Kidney epithelial cell (primary cell): ENCODE measurements around the gene NR3C1. TPM values are rescaled to one million over a fixed set of nuclear protein-coding genes. Genes with fewer than 3 reads are reported as not detected.
A peak's percentile ranks its signal among the peaks of the same experiment; 100 is the strongest.

Source experiments
- DNase-seq: peaks from one replicate; pipeline ENCODE4 v3.0.0-alpha.2; 2010; ENCODE audit warnings: low read depth
- H3K27me3 ChIP-seq: 2 replicates; pipeline ENCODE4 v1.6.0; 2011; ENCODE audit warnings: low read length; ENCODE audit not compliant: control insufficient read depth, insufficient read depth
- H3K36me3 ChIP-seq: 2 replicates; pipeline ENCODE4 v1.5.1; 2011; ENCODE audit warnings: low read length; ENCODE audit not compliant: control insufficient read depth, insufficient read depth
- H3K4me3 ChIP-seq: 2 replicates; pipeline ENCODE4 v1.5.1; 2011; ENCODE audit warnings: low read depth, mild to moderate bottlenecking, control low read depth, low read length
- total RNA-seq: library from RNA; depleted of rRNA; stranded (reverse); fragments of >200 nt; gene quantifications from 2 replicates; pipeline ENCODE4 v1.2.3, GENCODE V29; 2015
- TF ChIP-seq, protein P1 (sequence below): IDR thresholded peaks from 2 replicates; pipeline ENCODE4 v1.5.1; 2011; ENCODE audit warnings: mild to moderate bottlenecking, moderate library complexity, low read length, control low read depth, inconsistent platforms; ENCODE audit not compliant: insufficient read depth, poor library complexity, severe bottlenecking

NR3C1 gene
- total RNA-seq, 1 donor from 2014 or later, result 18.3 TPM

DNA sequence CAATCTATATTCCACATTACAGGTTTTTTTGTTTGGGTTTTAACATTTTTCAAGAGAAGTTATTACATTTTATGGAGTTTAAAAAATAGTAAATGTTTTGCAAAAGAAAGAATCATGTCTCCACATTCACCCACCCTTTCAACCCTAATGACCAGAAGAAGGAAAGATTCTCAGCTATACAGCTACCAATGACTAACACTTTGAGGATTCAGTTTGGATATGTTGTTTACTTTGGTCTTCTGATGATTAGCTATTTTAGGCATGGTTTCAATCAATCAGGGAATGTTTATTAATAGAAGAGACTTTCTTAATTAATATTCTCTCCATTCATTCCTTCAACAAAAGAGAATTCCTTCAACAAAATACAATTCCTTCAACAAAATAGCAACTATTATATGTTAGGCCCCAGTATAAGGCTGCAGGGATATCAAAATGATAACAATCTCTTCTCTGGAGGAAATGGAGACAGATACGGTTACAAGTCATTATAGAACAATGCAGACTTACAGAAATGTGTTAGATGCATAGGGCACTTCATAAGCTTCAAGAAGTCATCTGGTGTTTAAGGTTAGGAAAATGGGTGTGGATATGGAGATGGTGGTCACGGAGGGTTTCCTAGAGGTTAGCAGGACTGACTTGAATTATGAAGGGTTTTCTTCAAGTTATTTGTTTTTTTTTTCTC is 9.3 kb upstream of the NR3C1 start:
- Histone ChIP-seq H3K27me3 (no peaks in the 10 kb centered on the region), H3K36me3 (no peaks in the 10 kb centered on the region), H3K4me3 (no peak overlapping the region)
- DNase-seq, result no peak
- TF ChIP-seq, protein P1, sequence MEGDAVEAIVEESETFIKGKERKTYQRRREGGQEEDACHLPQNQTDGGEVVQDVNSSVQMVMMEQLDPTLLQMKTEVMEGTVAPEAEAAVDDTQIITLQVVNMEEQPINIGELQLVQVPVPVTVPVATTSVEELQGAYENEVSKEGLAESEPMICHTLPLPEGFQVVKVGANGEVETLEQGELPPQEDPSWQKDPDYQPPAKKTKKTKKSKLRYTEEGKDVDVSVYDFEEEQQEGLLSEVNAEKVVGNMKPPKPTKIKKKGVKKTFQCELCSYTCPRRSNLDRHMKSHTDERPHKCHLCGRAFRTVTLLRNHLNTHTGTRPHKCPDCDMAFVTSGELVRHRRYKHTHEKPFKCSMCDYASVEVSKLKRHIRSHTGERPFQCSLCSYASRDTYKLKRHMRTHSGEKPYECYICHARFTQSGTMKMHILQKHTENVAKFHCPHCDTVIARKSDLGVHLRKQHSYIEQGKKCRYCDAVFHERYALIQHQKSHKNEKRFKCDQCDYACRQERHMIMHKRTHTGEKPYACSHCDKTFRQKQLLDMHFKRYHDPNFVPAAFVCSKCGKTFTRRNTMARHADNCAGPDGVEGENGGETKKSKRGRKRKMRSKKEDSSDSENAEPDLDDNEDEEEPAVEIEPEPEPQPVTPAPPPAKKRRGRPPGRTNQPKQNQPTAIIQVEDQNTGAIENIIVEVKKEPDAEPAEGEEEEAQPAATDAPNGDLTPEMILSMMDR, result no peak

DNA sequence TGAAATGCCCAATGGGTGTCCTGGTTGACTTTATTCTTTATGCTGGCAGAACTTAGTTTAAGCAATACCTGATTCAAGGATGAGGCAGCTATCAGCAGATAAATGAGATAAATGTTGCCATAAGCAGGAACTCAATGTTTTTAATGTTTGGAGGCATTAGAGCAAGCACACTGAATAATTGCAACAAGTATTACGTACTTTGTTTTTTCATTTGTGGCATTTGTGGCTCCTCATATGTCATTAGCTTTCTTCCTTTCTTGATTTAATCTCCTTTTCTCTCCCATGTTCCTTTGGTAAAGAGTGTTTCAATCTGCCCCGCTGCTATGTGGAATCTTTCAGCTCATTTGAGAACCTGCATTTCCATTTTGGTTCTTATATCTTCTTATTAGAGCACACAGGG is 6.4 kb upstream of the NR3C1 start:
- Histone ChIP-seq H3K27me3 (no peaks in the 10 kb centered on the region), H3K36me3 (no peaks in the 10 kb centered on the region), H3K4me3 (no peak overlapping the region)
- no peak for DNase-seq
- TF ChIP-seq, protein P1, result no peak

DNA sequence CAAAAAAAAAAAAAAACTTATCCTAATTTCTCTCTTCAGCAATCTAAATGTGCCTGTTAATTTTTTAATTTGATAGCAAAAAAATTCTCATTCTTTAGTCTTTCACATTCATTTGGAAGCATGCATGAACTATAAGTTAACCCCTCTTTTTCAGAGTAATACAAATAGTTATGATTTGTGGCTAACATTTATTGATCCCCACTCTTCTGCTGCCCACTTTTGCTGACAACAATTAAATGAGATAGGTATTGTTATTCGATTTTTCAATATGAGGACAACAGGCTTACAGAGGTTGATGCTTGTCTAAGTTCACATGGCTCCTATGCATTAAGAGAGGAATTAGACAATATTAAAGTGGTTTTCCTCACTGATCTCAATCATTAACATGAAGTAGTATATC is 2.9 kb upstream of the NR3C1 start:
- DNase-seq, result no peak
- Histone ChIP-seq H3K27me3 (no peaks in the 10 kb centered on the region), H3K4me3 (no peak overlapping the region), H3K36me3 (no peaks in the 10 kb centered on the region)
- TF ChIP-seq, protein P1, result no peak

DNA sequence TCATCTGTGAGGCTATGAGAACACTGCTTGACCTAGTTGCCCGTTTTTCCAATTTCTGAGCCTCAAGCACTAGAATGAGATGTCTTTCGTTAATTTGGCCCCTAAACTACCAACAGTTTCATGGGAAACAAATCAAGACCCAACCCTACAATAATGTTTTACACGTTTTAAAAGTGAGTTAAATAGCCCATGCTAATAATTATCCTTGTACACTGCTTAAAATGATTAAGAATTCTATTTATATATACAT is 2.3 kb upstream of the NR3C1 start:
- no peaks in the 10 kb centered on the region for H3K27me3 ChIP-seq
- peak overlapping the region; percentile 88 for H3K4me3 ChIP-seq
- TF ChIP-seq, protein P1, result no peak
- no peak for DNase-seq
- no peaks in the 10 kb centered on the region for H3K36me3 ChIP-seq

DNA sequence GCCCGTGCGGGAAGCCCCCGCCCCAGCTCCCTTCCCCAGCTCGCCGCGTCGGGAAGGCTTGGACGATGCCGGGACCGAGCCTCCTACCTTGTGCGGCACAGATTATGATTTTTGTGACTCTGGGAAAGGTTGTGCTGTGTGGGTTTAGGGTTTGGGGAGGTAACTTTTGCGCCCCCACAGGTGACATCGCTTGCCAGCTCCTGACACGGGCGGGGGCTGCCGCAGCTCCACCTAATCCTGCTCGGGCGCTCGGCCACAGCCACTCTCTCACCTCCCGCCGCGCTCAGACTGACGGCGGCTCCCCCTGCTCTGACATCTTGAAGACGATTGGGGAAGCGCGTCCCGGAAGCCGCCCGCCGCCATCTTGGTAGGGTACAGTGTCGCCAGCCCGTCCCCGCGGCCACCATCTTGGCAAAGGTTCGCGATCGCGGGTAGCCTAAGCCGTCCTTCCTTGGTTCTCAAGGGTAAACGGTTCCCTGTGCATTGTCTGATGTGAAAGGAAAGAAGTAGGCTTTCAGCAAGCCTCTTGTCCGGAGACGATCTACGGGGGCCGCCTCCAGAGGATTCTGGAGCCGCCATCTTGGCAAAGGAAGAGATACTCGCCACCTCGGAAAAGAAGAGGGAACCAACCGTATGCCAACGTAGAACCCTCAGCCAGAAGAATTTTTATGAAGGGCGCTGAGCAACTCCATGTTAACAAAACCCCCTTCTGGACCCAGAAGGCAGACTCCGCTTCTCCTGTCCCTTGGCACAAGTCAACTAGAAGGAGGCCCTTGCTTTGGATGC is 1.8 kb upstream of the NR3C1 start:
- DNase-seq, result no peak
- Histone ChIP-seq H3K27me3 (no peaks in the 10 kb centered on the region), H3K4me3 (peak overlapping the region; percentile 88), H3K36me3 (no peaks in the 10 kb centered on the region)
- TF ChIP-seq, protein P1, result no peak

DNA sequence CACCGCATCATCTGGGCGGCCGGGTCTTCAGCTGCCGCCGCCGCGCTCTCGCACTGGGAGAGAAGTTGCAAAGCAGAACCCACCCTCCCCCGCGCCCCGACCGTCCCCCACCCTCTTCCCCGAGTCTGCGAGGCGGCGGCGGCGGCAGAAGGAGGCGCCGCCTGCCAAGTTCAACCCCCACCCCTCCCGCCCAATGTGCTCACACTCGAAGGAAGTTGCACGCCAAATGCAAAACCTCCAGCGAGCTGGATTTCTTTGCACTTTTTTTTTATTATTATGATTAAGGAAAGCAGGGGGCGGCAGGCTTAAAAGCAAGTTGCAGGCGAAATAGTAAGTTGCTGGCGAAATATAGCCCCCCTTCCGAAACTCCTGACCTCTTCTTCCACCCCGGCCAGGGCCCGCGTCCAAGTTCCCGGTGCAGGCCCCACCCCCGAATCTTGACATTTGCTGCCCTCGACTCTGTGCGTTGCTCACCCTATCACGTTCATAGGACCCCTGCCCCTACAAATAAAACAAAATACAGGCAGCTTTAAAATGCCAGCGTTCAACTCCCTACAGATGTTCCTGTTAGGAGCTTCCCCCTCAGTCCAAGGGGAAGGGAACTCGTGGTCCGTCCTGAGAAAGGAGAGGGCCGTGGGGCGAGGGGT is 1.1 kb upstream of the NR3C1 start:
- peak overlapping the region; percentile 88 for H3K4me3 ChIP-seq
- H3K27me3 ChIP-seq, result no peaks in the 10 kb centered on the region
- DNase-seq, result no peak
- no peaks in the 10 kb centered on the region for H3K36me3 ChIP-seq
- TF ChIP-seq, protein P1, result no peak
